Measurements from ENCODE around the gene MEX3B.

- TF ChIP-seq, protein P1, sequence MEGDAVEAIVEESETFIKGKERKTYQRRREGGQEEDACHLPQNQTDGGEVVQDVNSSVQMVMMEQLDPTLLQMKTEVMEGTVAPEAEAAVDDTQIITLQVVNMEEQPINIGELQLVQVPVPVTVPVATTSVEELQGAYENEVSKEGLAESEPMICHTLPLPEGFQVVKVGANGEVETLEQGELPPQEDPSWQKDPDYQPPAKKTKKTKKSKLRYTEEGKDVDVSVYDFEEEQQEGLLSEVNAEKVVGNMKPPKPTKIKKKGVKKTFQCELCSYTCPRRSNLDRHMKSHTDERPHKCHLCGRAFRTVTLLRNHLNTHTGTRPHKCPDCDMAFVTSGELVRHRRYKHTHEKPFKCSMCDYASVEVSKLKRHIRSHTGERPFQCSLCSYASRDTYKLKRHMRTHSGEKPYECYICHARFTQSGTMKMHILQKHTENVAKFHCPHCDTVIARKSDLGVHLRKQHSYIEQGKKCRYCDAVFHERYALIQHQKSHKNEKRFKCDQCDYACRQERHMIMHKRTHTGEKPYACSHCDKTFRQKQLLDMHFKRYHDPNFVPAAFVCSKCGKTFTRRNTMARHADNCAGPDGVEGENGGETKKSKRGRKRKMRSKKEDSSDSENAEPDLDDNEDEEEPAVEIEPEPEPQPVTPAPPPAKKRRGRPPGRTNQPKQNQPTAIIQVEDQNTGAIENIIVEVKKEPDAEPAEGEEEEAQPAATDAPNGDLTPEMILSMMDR (IDR thresholded peaks at IDR 0.05), result no peak
- TF ChIP-seq POLR2AphosphoS5 (IDR thresholded peaks at IDR 0.05), result no peak
Measured at GRCh38 chr15:82039871-82040270, 5.9 kb downstream of the MEX3B start.

All from breast epithelium (tissue), 3 donors.